Activated B cell treated with CpG ODN at 0.5 μM for 24 hours (primary cell): ENCODE measurements around the gene FLACC1. TPM values are rescaled to one million over a fixed set of nuclear protein-coding genes. Genes with fewer than 3 reads are reported as not detected.

Experiments
- ATAC-seq: fragments of 200-7000 bp; cut with Tn5 transposase; one replicate; pipeline ENCODE4 v1.10.0; 2021; ENCODE audit warnings: low read depth, mild to moderate bottlenecking, moderate library complexity
- CTCF ChIA-PET: fragments of 350-600 bp; sonication (Branson Sonifier 250); formaldehyde crosslinking; loops from one replicate; lab custom pipeline; 2021; ENCODE audit warnings: antibody characterized with exemption; lab: Charles Lee
- POLR2A ChIA-PET: fragments of 350-600 bp; sonication (Branson Sonifier 250); formaldehyde crosslinking; loops from one replicate; lab custom pipeline; 2021; ENCODE audit warnings: antibody characterized with exemption; lab: Charles Lee
- DNase-seq: peaks from one replicate; pipeline ENCODE4 v3.0.0; 2022
- H3K27ac Mint-ChIP-seq: one replicate; pipeline ENCODE4 v1.8.0; 2020; ENCODE audit warnings: mixed read lengths
- H3K27me3 Mint-ChIP-seq: one replicate; pipeline ENCODE4 v1.8.0; 2021; ENCODE audit warnings: mixed read lengths
- H3K36me3 Mint-ChIP-seq: one replicate; pipeline ENCODE4 v1.8.0; 2021; ENCODE audit warnings: low read depth, mixed read lengths
- H3K4me1 Mint-ChIP-seq: one replicate; pipeline ENCODE4 v1.8.0; 2021; ENCODE audit warnings: mixed read lengths
- H3K4me3 Mint-ChIP-seq: one replicate; pipeline ENCODE4 v1.8.0; 2020; ENCODE audit warnings: mild to moderate bottlenecking, mixed read lengths
- H3K9me3 Mint-ChIP-seq: one replicate; pipeline ENCODE4 v1.8.0; 2020; ENCODE audit warnings: mixed read lengths
- intact Hi-C: fragments of 100-400 bp; cut with micrococcal nuclease; formaldehyde crosslinking; loops from one replicate; pipeline ENCODE4 v1.15.1; 2024
- total RNA-seq: library from RNA; stranded (reverse); gene quantifications from 2 replicates; pipeline ENCODE4 v1.2.3, GENCODE V29; 2022
- TF ChIP-seq, protein P1 (sequence below): fragments of 200-600 bp; IDR thresholded peaks from one replicate; pipeline ENCODE4 v1.8.0; 2022; ENCODE audit warnings: antibody characterized with exemption, mild to moderate bottlenecking

The FLACC1 gene
- total RNA-seq, 1 donor from 2014 or later, result 4.6 TPM

DNA sequence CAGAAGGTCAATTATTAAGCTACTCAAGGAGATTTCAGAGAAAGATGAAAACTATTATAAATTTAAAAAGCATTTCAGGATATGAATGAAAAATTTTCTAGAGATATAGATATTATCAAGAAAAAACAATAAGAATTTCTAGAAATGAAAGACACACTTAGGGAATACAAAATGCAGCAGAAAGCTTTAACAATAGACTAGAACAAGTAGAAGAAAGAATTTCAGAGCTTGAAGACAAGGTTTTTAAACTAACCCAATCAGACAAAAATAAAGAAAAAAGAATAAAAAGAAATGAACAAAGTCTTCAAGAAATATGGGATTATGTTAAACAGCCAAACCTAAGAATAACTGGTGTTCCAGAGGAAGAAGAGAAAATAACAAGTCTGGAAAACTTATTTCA lies 34.4 kb downstream of the FLACC1 start:
- intact Hi-C loops, result no loop called here
- DNase-seq (no peak), ATAC-seq (no peak)
- peaks cover 37% of the 10 kb centered on the region for H3K9me3 Mint-ChIP-seq
- no peaks in the 10 kb centered on the region for H3K27me3 Mint-ChIP-seq
- no peak overlapping the region for H3K27ac Mint-ChIP-seq
- TF ChIP-seq, protein P1, sequence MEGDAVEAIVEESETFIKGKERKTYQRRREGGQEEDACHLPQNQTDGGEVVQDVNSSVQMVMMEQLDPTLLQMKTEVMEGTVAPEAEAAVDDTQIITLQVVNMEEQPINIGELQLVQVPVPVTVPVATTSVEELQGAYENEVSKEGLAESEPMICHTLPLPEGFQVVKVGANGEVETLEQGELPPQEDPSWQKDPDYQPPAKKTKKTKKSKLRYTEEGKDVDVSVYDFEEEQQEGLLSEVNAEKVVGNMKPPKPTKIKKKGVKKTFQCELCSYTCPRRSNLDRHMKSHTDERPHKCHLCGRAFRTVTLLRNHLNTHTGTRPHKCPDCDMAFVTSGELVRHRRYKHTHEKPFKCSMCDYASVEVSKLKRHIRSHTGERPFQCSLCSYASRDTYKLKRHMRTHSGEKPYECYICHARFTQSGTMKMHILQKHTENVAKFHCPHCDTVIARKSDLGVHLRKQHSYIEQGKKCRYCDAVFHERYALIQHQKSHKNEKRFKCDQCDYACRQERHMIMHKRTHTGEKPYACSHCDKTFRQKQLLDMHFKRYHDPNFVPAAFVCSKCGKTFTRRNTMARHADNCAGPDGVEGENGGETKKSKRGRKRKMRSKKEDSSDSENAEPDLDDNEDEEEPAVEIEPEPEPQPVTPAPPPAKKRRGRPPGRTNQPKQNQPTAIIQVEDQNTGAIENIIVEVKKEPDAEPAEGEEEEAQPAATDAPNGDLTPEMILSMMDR, result no peak
- H3K36me3 Mint-ChIP-seq, result peaks cover 41% of the 10 kb centered on the region
- POLR2A ChIA-PET, result no interaction called here
- no peaks in the 10 kb centered on the region for H3K4me1 Mint-ChIP-seq
- H3K4me3 Mint-ChIP-seq, result no peak overlapping the region
- CTCF ChIA-PET, result no interaction called here

DNA sequence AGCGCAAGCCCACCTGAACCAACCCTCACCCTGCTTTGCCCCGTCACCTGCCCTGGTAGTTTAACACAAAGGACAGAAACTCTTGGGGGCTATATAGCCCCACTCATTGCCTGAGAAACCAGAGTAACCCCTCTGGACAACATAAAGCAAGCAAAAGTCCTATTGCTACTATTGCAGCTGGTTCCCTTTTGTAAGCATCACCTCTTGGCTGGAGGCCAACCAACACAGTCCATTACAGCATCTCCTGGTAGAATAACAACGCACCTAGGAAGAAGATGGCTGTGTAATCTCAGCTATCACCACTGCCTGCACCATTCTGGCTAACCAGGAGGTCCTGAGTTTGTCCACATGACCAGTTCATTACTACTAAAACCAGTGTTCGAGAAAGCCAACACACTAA lies 36.4 kb downstream of the FLACC1 start:
- TF ChIP-seq, protein P1, result no peak
- no peak overlapping the region for H3K27ac Mint-ChIP-seq
- ATAC-seq (no peak), DNase-seq (no peak)
- no peaks in the 10 kb centered on the region for H3K27me3 Mint-ChIP-seq
- H3K4me1 Mint-ChIP-seq, result no peaks in the 10 kb centered on the region
- ChIA-PET POLR2A (no interaction called here), CTCF (no interaction called here)
- H3K4me3 Mint-ChIP-seq, result no peak overlapping the region
- H3K36me3 Mint-ChIP-seq, result peaks cover 52% of the 10 kb centered on the region
- H3K9me3 Mint-ChIP-seq, result peaks cover 41% of the 10 kb centered on the region
- intact Hi-C loops, result no loop called here

DNA sequence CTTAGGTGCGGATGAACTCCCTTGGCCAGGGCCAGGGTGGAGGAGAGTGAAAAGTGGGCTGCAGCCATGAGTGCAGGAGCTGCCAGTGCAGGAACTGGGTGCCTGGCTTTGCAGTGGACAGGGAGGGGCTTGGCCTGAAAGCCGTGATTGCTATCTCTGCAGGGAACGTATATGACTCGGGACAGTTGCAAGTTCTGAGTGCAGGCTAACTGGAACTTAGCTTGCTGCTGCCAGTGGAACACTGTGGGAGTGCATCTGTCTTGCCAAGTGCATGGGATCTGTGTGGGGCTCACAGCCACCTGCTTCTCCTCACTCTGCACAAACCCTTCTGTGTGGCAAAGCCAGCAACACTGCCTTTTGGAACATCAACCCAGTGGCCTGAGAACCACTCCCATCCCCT lies 36.9 kb downstream of the FLACC1 start:
- no peak overlapping the region for H3K4me3 Mint-ChIP-seq
- DNase-seq, result no peak
- H3K27ac Mint-ChIP-seq, result no peak overlapping the region
- POLR2A ChIA-PET, result no interaction called here
- CTCF ChIA-PET, result no interaction called here
- intact Hi-C loops, result no loop called here
- TF ChIP-seq, protein P1, result no peak
- no peaks in the 10 kb centered on the region for H3K27me3 Mint-ChIP-seq
- ATAC-seq, result no peak
- H3K36me3 Mint-ChIP-seq, result peaks cover 52% of the 10 kb centered on the region
- H3K4me1 Mint-ChIP-seq, result no peaks in the 10 kb centered on the region
- peaks cover 41% of the 10 kb centered on the region for H3K9me3 Mint-ChIP-seq

DNA sequence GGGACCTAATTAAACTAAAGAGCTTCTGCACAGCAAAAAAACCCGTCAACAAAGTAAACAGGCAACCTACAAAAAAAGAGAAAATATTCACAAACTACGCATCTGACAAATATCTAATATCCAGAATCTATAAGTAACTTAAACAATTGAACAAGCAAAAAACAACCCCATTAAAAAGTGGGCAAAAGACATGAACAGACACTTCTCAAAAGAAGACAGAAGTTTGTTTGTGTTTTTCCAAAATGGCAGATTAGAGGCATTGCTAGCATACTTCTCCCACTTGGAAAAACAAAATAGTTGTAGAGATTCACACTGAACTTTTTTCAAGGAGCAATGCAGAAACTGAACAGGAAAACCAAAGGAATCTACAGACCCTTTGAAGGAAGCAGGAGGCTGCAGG lies 37.6 kb downstream of the FLACC1 start:
- H3K4me3 Mint-ChIP-seq, result no peak overlapping the region
- peaks cover 41% of the 10 kb centered on the region for H3K9me3 Mint-ChIP-seq
- TF ChIP-seq, protein P1, result no peak
- H3K27me3 Mint-ChIP-seq, result no peaks in the 10 kb centered on the region
- H3K27ac Mint-ChIP-seq, result no peak overlapping the region
- DNase-seq (no peak), ATAC-seq (no peak)
- POLR2A ChIA-PET, result no interaction called here
- H3K36me3 Mint-ChIP-seq, result peaks cover 53% of the 10 kb centered on the region
- intact Hi-C loops, result no loop called here
- H3K4me1 Mint-ChIP-seq, result no peaks in the 10 kb centered on the region
- CTCF ChIA-PET, result no interaction called here

GRCh38 chr2:201313362-201313761 lies 43.8 kb downstream of the FLACC1 start:
- Mint-ChIP-seq H3K4me3 (no peak overlapping the region), H3K27me3 (no peaks in the 10 kb centered on the region), H3K4me1 (no peaks in the 10 kb centered on the region), H3K36me3 (peaks cover 53% of the 10 kb centered on the region), H3K27ac (no peak overlapping the region), H3K9me3 (peaks cover 20% of the 10 kb centered on the region)
- POLR2A ChIA-PET, result no interaction called here
- no peak for ATAC-seq
- TF ChIP-seq, protein P1, result no peak
- CTCF ChIA-PET, result no interaction called here
- no peak for DNase-seq
- intact Hi-C loops, result no loop called here
